CD14-positive monocyte (primary cell): ENCODE results near the gene TMEM258. TPM values are rescaled to one million over a fixed set of nuclear protein-coding genes. Genes with fewer than 3 reads are reported as not detected.

Experiments
- DNase-seq, 3 donors: peaks; one replicate each; pipeline ENCODE4 v3.0.0-alpha.2; 2011 to 2022
- H2AFZ ChIP-seq: 2 replicates; pipeline ENCODE4 v1.6.0; 2012; ENCODE audit warnings: mild to moderate bottlenecking, low read depth, low read length, inconsistent platforms; ENCODE audit not compliant: insufficient read depth, poor library complexity, severe bottlenecking
- H3K27ac ChIP-seq, 2 donors: 1 replicate in 1 of 2; 2 replicates in 1 of 2; pipeline ENCODE4 v1.5.1; 2012 to 2013; ENCODE audit warnings: low read length in 2 of 2, control low read depth in 1 of 2, inconsistent platforms in 1 of 2, low read depth in 1 of 2, mild to moderate bottlenecking in 1 of 2
- H3K27me3 ChIP-seq, 2 donors: one replicate each; pipeline versions ENCODE4 v1.6.0 to v1.6.1; 2011 to 2013; ENCODE audit warnings: low read length in 2 of 2; ENCODE audit not compliant: control insufficient read depth in 2 of 2, insufficient read depth in 2 of 2
- H3K36me3 ChIP-seq, 2 donors: replicated peaks in 1 of 2; 1 replicate in 1 of 2; 2 replicates in 1 of 2; pipeline versions ENCODE4 v1.5.1 to v1.6.1; 2012 to 2013; ENCODE audit warnings: low read length in 2 of 2, control low read depth in 1 of 2, inconsistent platforms in 1 of 2, mild to moderate bottlenecking in 1 of 2; ENCODE audit not compliant: insufficient read depth in 2 of 2, control insufficient read depth in 1 of 2
- H3K4me1 ChIP-seq, 2 donors: 1 replicate in 1 of 2; 2 replicates in 1 of 2; pipeline versions ENCODE4 v1.5.1 to v1.6.1; 2012 to 2013; ENCODE audit warnings: low read length in 2 of 2, control low read depth in 1 of 2, inconsistent platforms in 1 of 2, mild to moderate bottlenecking in 1 of 2, moderate library complexity in 1 of 2; ENCODE audit not compliant: insufficient read depth in 2 of 2, control insufficient read depth in 1 of 2
- H3K4me2 ChIP-seq: replicated peaks from 2 replicates; pipeline ENCODE3; 2012; ENCODE audit warnings: low read length, moderate library complexity, mild to moderate bottlenecking; ENCODE audit not compliant: poor library complexity, severe bottlenecking; ENCODE audit errors: extremely low read depth
- H3K4me3 ChIP-seq, 3 experiments: fragments of 200-600 bp in 1 of 3; sonication (generic) in 1 of 3; replicated peaks in 1 of 3; 1 replicate in 2 of 3; 2 replicates in 1 of 3; pipeline ENCODE4 v1.5.1; 2011 to 2013; ENCODE audit warnings: low read length in 3 of 3, mild to moderate bottlenecking in 3 of 3, control low read depth in 2 of 3, low read depth in 2 of 3, inconsistent platforms in 1 of 3, moderate library complexity in 1 of 3
- H3K79me2 ChIP-seq: 2 replicates; pipeline ENCODE4 v1.6.0; 2012; ENCODE audit warnings: mild to moderate bottlenecking, control low read depth, inconsistent platforms, low read length, moderate library complexity; ENCODE audit not compliant: insufficient read depth
- H3K9ac ChIP-seq: 2 replicates; pipeline ENCODE4 v1.6.0; 2017; ENCODE audit warnings: low read length, mild to moderate bottlenecking; ENCODE audit not compliant: insufficient read depth, poor library complexity, severe bottlenecking
- H3K9me3 ChIP-seq, 2 donors: replicated peaks in 1 of 2; 1 replicate in 1 of 2; 2 replicates in 1 of 2; pipeline versions ENCODE4 v1.5.1 to v1.6.1; 2012 to 2013; ENCODE audit warnings: low read length in 2 of 2, control low read depth in 1 of 2; ENCODE audit not compliant: control insufficient read depth in 1 of 2, insufficient read depth in 1 of 2
- H4K20me1 ChIP-seq: 2 replicates; pipeline ENCODE4 v1.6.0; 2012; ENCODE audit warnings: mild to moderate bottlenecking, low read length, control low read depth, moderate library complexity; ENCODE audit not compliant: insufficient read depth
- H3K27ac Mint-ChIP-seq, 7 donors: one replicate each; pipeline ENCODE4 v1.8.0; 2020; ENCODE audit warnings: mild to moderate bottlenecking in 7 of 7, mixed read lengths in 7 of 7, moderate library complexity in 6 of 7, inconsistent platforms in 2 of 7
- H3K27me3 Mint-ChIP-seq, 3 donors: one replicate each; pipeline ENCODE4 v1.8.0; 2021 to 2022; ENCODE audit warnings: low read depth in 3 of 3, mild to moderate bottlenecking in 3 of 3, mixed read lengths in 3 of 3, moderate library complexity in 3 of 3, inconsistent platforms in 1 of 3
- H3K36me3 Mint-ChIP-seq, 2 donors: one replicate each; pipeline ENCODE4 v1.8.0; 2020; ENCODE audit warnings: mixed read lengths in 2 of 2, inconsistent platforms in 1 of 2, mild to moderate bottlenecking in 1 of 2
- H3K4me1 Mint-ChIP-seq: one replicate; pipeline ENCODE4 v1.8.0; 2020; ENCODE audit warnings: mild to moderate bottlenecking, mixed read lengths
- H3K4me3 Mint-ChIP-seq, 2 donors: one replicate each; pipeline ENCODE4 v1.8.0; 2020; ENCODE audit warnings: mild to moderate bottlenecking in 2 of 2, mixed read lengths in 2 of 2, moderate library complexity in 1 of 2
- H3K9me3 Mint-ChIP-seq, 7 donors: one replicate each; pipeline ENCODE4 v1.8.0; 2020 to 2022; ENCODE audit warnings: mixed read lengths in 7 of 7, mild to moderate bottlenecking in 6 of 7, moderate library complexity in 6 of 7, inconsistent platforms in 2 of 7
- WGBS: methylation state at CpG from one replicate; pipeline ENCODE4 v1.1.5; 2013; ENCODE audit warnings: missing lambda C conversion rate; ENCODE audit not compliant: insufficient coverage; 5-methylcytosine and 5-hydroxymethylcytosine counted together
- intact Hi-C, 2 donors: fragments of 100-400 bp; cut with micrococcal nuclease; formaldehyde crosslinking; loops; one replicate each; pipeline versions ENCODE4 v1.15.0 to v1.15.1; 2023
- polyA plus RNA-seq, 3 donors: library from polyadenylated mRNA; depleted of rRNA in 1 of 3; unstranded in 2 of 3; stranded (reverse) in 1 of 3; fragments of 300-500 nt in 2 of 3; fragments of >200 nt in 1 of 3; fragmentation: Illumina TruSeq in 2 of 3; gene quantifications; 1 replicate in 2 of 3; 2 replicates in 1 of 3; pipeline ENCODE4 v1.2.3, GENCODE V29; 2012 to 2021
- TF ChIP-seq, protein P1 (sequence below): fragments of 200-600 bp; IDR thresholded peaks from one replicate; pipeline ENCODE4 v1.8.0; 2022; ENCODE audit warnings: antibody characterized with exemption, mild to moderate bottlenecking

TMEM258 gene
- polyA plus RNA-seq, 3 donors, result 199 to 224 (median 220) TPM

DNA sequence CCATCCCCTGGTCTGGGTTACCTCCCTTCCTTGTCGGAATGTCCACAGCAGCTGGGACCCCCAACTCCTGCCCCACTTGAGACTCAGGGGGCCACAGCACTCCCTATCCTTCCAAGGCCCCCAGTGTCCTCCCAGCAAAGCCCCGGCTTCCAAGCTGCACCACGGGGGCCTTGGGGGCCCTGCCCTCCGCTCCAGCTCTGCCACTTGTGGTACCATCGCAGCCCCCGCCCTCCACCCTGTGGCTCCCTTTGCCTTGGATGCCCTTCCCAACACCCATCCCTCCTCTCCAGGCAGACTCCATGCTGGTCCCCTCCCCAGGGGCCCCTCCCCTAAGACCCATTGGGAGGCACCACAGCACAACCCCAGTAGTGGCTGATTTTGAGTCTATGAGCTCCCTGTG lies 17.3 kb downstream of the TMEM258 start:
- Histone ChIP-seq H3K36me3 (no peaks in the 10 kb centered on the region), H3K4me2 (no peak overlapping the region), H3K27me3 (peaks cover 0 to 8% of the 10 kb centered on the region in 2 donors), H3K9ac (no peak overlapping the region), H3K4me1 (peaks cover 24 to 30% of the 10 kb centered on the region in 2 donors), H2AFZ (no peak overlapping the region), H3K9me3 (no peaks in the 10 kb centered on the region), H3K79me2 (no peaks in the 10 kb centered on the region), H3K27ac (no peak overlapping the region), H4K20me1 (no peaks in the 10 kb centered on the region), H3K4me3 (no peak overlapping the region)
- DNase-seq, result no peak
- H3K27me3 Mint-ChIP-seq, result peaks cover 14 to 28% (median 22%) of the 10 kb centered on the region in 3 donors
- no peak overlapping the region for H3K27ac Mint-ChIP-seq
- H3K4me1 Mint-ChIP-seq, result peaks cover 29% of the 10 kb centered on the region
- 91% methylated on average over 4 of the region's 6 CpGs for WGBS
- no peaks in the 10 kb centered on the region for H3K36me3 Mint-ChIP-seq
- H3K9me3 Mint-ChIP-seq, result peaks cover 0 to 3% (median 0%) of the 10 kb centered on the region in 7 donors
- intact Hi-C loops, result no loop called here
- no peak overlapping the region for H3K4me3 Mint-ChIP-seq
- TF ChIP-seq, protein P1, sequence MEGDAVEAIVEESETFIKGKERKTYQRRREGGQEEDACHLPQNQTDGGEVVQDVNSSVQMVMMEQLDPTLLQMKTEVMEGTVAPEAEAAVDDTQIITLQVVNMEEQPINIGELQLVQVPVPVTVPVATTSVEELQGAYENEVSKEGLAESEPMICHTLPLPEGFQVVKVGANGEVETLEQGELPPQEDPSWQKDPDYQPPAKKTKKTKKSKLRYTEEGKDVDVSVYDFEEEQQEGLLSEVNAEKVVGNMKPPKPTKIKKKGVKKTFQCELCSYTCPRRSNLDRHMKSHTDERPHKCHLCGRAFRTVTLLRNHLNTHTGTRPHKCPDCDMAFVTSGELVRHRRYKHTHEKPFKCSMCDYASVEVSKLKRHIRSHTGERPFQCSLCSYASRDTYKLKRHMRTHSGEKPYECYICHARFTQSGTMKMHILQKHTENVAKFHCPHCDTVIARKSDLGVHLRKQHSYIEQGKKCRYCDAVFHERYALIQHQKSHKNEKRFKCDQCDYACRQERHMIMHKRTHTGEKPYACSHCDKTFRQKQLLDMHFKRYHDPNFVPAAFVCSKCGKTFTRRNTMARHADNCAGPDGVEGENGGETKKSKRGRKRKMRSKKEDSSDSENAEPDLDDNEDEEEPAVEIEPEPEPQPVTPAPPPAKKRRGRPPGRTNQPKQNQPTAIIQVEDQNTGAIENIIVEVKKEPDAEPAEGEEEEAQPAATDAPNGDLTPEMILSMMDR, result no peak

DNA sequence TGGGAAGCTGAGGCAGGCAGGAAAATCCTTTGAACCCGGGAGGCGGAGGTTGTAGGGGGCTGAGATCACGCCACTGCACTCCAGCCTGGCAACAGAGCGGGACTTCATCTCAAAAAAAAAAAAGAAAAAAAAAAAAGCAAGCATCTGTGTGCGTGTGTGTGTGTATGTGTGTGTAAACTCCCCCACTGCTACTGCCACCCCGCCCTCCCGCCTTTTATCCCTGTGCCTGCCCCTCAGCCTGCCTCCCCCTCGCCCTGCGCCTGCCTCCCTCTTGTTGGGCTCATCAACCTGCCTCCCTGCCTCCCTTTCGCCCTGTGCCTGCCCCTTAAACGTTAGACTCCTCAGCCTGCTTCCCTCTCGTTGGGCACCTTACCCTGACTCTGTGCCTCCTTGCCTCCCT lies 18.0 kb downstream of the TMEM258 start:
- Mint-ChIP-seq H3K27me3 (peaks cover 14 to 27% (median 22%) of the 10 kb centered on the region in 3 donors), H3K4me3 (no peak overlapping the region), H3K9me3 (peaks cover 0 to 3% (median 0%) of the 10 kb centered on the region in 7 donors), H3K4me1 (peaks cover 29% of the 10 kb centered on the region), H3K27ac (no peak overlapping the region), H3K36me3 (no peaks in the 10 kb centered on the region)
- peaks cover 0 to 8% of the 10 kb centered on the region in 2 donors for H3K27me3 ChIP-seq
- no peak overlapping the region for H2AFZ ChIP-seq
- no peak overlapping the region for H3K27ac ChIP-seq
- intact Hi-C loops, result no loop called here
- H3K4me2 ChIP-seq, result no peak overlapping the region
- no peaks in the 10 kb centered on the region for H3K36me3 ChIP-seq
- H4K20me1 ChIP-seq, result no peaks in the 10 kb centered on the region
- no peak overlapping the region for H3K9ac ChIP-seq
- no peak overlapping the region for H3K4me3 ChIP-seq
- TF ChIP-seq, protein P1, result no peak
- WGBS, result 86% methylated on average over 5 of the region's 12 CpGs
- H3K9me3 ChIP-seq, result no peaks in the 10 kb centered on the region
- H3K79me2 ChIP-seq, result no peaks in the 10 kb centered on the region
- H3K4me1 ChIP-seq, result peaks cover 24 to 30% of the 10 kb centered on the region in 2 donors
- DNase-seq, result no peak
